Measurements from ENCODE around the gene SLC30A2.
"Not testable (repeated sequence)": the region's sequence is repeated elsewhere in the genome, so short reads cannot be mapped to it uniquely, and the experiment has no call there.

Gene SLC30A2, protein sequence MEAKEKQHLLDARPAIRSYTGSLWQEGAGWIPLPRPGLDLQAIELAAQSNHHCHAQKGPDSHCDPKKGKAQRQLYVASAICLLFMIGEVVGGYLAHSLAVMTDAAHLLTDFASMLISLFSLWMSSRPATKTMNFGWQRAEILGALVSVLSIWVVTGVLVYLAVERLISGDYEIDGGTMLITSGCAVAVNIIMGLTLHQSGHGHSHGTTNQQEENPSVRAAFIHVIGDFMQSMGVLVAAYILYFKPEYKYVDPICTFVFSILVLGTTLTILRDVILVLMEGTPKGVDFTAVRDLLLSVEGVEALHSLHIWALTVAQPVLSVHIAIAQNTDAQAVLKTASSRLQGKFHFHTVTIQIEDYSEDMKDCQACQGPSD

DNA sequence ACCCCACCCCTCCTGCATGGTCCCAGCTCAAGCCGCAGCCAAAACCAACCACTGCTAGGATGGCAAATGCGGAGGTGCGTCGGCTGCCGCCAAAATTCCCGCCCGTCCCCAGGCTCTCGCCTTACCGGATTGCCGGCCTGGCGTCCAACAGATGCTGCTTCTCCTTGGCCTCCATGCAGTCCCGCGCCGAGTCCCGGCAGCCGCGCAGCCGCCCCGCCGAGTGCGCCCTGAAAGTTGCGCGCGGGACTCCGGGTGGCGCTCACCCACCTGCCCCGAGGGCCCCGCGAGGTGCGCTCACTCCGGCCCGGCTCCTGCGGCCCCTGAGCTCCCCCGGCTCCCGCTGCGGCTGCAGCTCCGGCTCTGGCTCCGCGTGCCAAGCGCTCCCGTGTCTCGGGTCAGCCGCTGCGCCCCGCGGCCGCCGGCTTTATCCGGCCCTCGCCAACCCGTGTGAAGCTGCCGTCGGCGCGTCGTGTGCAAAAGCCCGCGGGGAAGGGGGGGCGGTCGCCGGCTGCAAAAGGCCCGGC lies at the start of gene SLC30A2:
TSS of gene SLC30A2 (minus strand) at position 397 of the 524 bp plus-strand sequence. CDS start at position 175, 222 bp downstream.
- DNase-seq (ENCODE audit: low read depth) = no peak

- DNase-seq (ENCODE audit: low read depth) = no peak
These were observed 48.9 kb upstream of the SLC30A2 start for GRCh38 chr1:26094677-26095383.

DNA sequence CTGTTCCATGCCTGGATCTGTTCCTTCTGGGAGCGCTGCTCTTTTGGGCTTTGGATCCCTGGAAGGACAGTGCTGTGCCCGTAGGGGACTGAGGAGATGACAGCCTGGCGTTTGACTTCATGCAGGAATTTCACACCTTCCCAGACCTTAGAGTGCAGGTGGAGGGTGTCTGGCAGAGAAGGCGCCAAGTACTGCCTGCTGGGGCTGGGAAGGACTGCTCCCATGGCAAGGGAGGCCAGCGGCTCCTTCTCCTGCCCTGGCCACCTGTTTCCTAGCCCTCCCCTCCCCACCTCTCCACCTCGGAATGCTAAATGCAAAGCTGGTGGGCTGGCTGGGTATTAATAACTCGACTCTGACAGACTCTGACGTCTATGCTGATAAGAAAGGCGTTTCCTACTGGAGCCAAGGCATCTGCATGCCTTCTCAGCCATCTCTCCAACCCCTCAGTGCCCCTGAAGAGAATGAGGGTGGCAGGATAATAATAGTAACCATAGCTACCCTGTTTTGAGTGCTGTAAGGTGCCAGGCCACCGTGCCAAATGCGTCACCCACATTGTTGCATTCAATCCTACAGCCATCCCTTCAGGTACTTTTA lies 48.3 kb upstream of the SLC30A2 start:
- no peak for DNase-seq (ENCODE audit: low read depth)

DNA sequence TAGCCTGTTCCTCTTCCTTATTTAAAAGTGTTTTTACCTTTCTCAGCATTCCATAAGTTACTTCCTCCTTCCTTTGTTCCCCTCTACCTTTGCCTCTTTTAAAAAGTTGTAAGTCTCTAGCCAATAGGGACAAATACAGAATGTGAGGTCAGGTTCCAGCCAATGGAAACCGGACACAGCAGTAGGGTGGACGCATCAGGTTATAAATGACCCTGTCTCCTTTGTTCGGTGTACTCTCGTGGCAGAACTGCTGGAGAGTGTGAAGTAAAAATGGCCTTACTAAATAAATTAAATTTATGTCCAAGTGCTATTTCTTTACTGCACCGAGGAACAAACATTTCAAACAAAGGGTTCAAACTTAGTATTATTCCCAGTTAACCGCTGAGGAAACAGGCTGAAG lies 47.7 kb upstream of the SLC30A2 start:
- DNase-seq (ENCODE audit: low read depth) = not testable (repeated sequence)

GRCh38 chr1:26092422-26092821 lies 46.5 kb upstream of the SLC30A2 start:
- no peak for DNase-seq (ENCODE audit: low read depth)

DNA sequence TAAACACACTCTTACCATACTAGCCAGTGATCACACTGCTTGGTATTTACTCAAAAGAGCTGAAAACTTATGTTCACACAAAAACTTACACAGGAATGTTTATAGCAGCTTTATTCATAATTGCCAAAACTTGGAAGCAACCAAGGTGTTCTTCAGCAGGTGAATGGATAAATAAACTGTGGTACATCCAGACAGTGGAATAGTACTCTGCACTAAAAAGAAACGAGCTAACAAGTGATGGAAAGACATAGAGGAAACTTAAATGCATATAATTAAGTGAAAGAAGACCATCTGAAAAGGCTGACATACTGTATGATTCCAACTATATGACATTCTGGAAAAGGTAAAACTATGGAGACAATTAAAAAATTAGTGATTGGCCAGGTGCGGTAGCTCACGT lies 45.0 kb upstream of the SLC30A2 start:
- DNase-seq (ENCODE audit: low read depth) = no peak

GRCh38 chr1:26089125-26089524 lies 43.2 kb upstream of the SLC30A2 start:
- DNase-seq (ENCODE audit: low read depth) = no peak

GRCh38 chr1:26084844-26085243 lies 38.9 kb upstream of the SLC30A2 start:
- DNase-seq (ENCODE audit: low read depth) = no peak

- no peak for DNase-seq (ENCODE audit: low read depth)
These were observed 38.2 kb upstream of the SLC30A2 start for GRCh38 chr1:26084091-26084561.

DNA sequence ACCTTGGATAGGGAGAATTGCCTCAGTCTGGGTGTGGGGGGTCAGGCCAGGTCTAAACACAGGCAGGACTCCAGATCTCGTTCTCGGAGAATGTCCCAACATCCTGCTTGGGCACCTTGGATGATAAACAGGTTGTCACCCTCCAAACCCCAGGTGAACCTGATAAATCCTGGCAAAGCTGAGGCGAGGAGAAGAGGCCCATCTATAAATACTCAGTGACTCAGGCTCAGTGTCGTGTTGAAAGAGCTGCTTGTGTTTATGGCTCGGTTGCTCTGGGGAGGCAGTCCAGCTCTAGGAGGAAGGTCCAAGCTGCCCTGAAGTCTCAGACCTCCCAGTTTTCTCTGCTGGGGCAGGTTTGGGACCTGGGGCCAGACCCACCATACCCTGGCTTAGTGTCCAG lies 37.3 kb upstream of the SLC30A2 start:
- no peak for DNase-seq (ENCODE audit: low read depth)

- DNase-seq (ENCODE audit: low read depth) = no peak
These were observed 36.1 kb upstream of the SLC30A2 start for GRCh38 chr1:26082020-26082350.

- DNase-seq (ENCODE audit: low read depth) = no peak
These were observed 35.5 kb upstream of the SLC30A2 start for GRCh38 chr1:26081267-26082019.

GRCh38 chr1:26079960-26080814 lies 34.3 kb upstream of the SLC30A2 start:
- no peak for DNase-seq (ENCODE audit: low read depth)

- no peak for DNase-seq (ENCODE audit: low read depth)
These were observed 33.3 kb upstream of the SLC30A2 start for GRCh38 chr1:26079178-26079563.

- DNase-seq (ENCODE audit: low read depth) = no peak
These were observed 32.6 kb upstream of the SLC30A2 start for GRCh38 chr1:26078286-26079177.

GRCh38 chr1:26077524-26077923 lies 31.6 kb upstream of the SLC30A2 start:
- no peak for DNase-seq (ENCODE audit: low read depth)

DNA sequence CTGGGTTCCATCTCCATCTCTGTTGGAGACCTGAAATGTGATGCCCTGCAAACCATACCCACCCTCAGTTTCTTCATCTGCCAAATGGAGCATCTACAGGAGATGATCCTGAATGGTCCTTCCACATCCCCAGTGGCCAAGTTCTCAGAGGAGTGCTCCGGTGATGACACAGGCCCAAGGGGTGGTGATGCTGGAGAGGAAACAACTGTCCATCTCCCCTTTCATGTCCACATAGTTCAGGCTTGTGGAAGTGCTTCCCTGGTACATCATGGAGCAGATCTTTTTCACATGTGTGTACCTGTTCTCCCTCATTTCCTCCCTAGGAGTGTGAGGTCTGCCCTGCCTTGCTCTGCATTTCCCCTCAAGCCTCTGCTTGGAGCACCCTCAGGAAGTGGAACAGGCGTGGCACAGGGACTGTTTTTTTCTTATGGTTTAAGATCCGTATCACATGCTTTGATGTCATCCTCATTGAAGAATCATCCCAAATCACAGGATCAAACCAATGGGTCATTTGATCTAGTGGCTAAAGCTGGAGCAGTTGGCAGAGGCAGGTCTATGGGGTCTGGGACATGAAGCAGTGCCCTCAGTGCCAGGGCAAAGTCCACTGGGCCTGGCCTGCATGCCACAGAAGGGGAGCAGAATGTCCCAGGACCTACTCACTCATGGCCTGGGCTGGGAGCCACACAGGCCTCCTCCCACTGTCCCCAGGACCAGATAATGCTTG lies 29.7 kb upstream of the SLC30A2 start:
- no peak for DNase-seq (ENCODE audit: low read depth)

DNA sequence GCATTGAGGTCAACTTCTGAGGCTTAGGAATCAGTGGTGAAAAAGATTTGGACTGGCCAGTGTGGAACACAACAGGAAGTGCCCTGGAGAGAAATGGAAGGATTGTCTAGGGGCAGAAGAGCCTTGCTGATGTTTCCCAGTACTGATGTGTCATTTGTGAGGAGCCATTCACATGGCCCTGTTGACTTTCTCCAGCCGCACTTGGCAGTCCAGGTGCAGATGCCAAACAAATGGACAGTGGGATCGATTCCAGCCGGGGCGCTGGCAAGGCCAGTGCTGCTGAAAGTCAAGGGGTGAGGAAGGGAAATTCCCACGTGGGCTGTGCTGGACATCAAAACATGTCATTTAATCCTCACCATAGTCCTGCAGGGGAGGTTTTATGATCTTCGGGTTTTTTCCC lies 26.4 kb upstream of the SLC30A2 start:
- DNase-seq (ENCODE audit: low read depth) = no peak

DNA sequence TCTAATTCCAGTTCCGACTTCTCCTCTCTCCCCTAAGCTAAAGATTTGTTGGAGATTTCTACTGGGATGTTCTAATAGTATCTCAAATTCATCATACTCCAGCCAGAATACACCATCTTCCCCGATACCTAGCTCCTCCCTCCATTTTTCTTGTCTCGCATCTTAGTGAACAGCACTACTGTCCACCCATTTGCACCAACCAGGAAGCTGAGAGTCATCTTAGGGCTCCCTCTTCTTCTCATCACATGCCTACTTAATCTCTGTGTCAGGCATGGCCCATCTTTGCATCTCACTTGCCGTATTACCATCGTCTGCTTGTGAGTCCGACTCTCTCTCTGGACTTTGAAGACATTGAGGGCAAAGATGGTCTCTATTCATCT lies 25.0 kb upstream of the SLC30A2 start:
- no peak for DNase-seq (ENCODE audit: low read depth)

All from T-helper 22 cell (primary cell).